GM19328 (cell line): Measurements from ENCODE around the gene CXCL14.

ENCODE experiments used
- ATAC-seq: cut with Tn5 transposase; IDR thresholded peaks from one replicate; pipeline ENCODE4 v1.9.1; 2021; ENCODE audit warnings: mild to moderate bottlenecking, moderate library complexity; ENCODE audit not compliant: unreplicated experiment

The CXCL14 gene

DNA sequence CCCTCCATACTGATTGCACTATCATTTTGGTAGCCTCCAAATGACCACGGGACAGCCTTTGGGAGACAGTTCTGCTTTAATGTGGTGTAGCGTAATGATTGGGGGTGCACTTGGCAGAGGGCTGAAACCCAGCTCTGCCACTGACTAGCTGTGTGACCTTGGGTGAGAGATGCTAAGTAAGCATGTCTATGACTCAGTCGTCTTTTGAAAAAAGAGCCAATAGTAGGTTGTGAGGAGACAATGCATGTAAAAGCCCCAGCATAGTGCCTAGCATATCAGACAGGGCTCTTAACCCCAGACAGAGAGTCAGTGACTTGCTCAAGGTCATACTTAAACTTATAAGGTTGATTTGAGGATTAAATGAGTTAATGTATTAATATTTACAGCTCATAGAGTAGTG is 18.0 kb upstream of the CXCL14 start:
- no peak for ATAC-seq

- ATAC-seq, result no peak
Measured at GRCh38 chr5:135596157-135596763, 17.5 kb upstream of the CXCL14 start.

DNA sequence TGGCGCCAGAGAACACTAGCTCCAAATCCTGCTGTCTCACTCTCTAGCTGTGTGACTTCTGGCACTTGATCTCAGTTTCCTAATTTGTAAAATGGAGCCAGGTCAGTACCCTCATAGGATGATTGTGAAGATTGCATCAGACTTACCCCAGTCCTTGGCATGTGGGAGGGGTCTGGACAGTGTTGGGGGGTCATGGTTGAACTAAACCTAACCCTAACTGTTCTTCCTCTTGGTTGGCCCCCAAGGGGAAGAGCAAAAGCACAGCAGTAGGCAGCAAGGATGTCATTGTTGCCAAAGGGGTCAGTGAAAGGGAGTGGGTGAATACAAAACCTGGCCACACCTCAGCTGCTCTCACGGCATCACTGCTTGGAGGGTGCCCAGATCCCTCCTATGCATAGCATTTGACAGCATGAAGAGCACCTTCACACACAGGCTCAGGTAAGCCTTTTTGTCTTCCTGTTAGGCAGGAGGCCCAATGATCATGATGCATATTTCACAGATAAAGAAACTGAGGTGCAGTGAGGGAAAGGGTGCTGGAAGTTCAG is 15.7 kb upstream of the CXCL14 start:
- ATAC-seq, result no peak

DNA sequence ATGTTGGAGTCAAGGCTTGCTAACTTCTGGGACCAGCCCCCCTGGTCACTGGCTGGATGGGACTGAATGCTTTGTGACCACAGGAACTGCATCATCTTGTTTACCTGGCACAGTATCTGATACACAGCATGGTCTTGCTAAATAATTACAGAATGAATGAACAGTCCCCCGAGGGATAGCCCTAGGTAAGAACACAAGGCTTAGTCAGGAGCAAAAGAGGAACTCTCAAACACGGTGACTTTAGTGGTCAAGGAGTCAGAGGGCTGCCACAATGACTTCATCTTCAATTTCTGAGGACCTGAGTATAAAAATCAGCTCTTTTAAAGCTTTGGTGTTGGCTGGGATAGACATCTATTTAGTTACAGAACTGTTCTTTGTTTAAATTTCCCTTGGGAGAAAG is 15.1 kb upstream of the CXCL14 start:
- ATAC-seq, result no peak

GRCh38 chr5:135593141-135593540 is 14.3 kb upstream of the CXCL14 start:
- ATAC-seq, result no peak

DNA sequence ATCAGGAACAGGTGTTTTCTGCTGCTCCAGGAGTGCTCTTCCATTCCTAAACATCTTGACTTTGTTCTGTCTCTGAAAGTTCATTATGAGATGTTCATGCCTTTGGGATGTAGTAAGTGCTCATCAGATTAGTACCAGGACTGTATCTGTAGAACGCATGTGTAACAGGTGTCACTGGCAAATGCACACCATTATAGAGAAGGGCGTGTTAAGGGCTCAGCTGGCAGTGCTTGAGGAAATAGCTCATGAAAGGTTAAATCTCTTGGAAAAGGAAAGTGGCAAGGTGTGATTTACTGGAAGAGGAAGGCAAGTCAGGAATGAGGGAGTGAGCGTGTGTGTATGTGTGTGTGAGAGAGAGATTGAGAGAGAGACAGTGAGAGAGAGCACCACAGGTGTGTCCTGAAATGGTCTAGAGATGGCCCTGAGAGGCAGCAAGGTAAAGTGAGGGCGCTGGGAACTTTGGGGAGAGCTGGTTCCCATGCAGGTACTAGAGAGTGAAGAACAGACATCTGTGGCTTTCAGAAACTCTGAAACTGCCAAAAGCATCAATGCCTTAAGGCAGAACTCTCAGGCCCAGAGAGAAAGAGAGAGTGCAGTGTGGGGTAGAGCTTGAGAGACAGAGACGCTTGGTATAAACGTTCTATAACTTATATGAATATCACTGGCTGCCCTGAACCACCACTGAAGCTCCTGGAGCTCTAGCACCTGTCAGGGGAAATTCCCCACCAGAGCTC is 13.7 kb upstream of the CXCL14 start:
- no peak for ATAC-seq

DNA sequence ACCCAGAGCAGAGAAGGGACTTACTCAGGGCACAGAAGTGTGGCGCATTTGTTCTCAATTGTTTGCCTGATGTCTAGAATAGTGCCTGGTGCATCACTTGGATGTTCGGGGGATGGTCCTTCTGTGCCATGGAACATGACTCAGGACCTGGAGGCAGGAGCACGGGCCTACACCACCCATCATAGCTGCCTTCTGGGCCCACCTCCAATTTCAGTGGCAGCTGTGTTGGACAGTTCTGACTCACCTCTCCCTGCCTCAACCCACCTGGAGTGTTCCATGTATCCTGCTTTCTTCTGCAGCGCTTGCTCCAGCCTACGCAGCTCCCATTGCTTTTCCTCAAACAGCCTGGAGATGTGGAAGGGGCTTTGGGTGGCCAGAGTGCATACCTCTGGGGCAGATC is 12.5 kb upstream of the CXCL14 start:
- ATAC-seq, result no peak

- ATAC-seq, result no peak
Measured at GRCh38 chr5:135589152-135589551, 10.4 kb upstream of the CXCL14 start.

DNA sequence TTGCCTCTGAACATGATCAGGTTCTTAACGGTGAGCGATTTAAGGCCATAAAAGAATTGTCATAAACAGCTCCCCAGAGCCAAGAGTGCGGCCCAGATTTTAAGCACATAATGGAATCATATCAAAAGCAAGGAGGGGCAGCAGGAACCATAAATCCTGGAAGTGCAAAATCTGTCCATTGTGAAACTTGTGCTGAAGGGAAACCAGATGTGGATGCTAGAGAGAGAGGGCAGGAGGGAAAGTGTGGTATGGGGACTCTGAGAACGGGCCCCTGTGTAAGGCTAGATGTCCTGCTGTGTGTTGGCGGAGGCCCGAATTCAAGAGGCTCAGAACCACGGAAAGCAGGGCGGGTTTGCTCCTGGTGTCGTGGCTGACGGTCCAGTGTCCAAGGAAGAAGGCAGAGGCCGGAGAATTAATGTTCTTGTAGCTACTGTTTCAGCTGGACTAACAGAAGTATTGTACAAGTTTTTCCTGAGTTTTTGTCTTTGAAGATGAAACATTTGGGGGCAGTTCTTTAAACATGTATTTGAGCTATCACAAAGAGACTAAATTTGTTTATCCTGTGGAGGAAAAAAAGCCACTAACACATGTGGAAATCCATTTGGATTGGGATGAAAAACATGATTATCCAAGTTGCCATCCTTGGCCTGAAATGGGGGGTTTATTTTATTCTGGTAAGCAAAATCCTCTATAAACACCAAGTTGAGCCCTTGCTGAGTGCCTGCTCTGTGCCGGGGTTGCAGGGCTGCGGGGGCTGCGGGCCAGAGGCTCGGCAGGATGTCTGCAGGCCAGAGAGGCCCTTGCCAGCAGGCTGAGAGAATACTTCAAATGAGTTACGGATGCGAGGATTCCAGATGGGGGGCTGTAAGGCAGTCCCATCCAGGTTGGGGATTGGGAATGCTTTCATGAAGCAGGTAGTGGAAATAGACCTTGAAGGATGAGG is 9.2 kb upstream of the CXCL14 start:
- ATAC-seq, result no peak

DNA sequence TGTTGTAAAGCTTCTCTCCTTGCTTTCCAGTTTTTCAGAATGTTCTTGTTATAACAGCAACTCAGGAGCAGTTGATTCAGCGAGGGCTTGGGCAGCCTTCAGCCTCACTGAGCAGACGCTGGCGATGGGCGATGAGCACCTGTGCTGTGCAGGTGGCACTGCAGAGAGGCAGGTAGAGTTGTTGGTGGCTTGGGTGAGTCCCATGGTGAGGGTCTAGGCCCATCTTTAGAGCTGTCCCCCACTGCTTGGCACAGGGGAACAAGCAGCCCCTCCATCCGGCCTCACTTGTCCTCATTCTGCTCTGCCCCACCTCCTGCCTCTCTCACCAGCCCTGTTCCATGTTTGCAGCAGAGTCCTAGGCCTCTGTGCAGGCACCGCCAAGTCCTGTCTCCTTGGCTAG is 6.1 kb upstream of the CXCL14 start:
- ATAC-seq, result no peak

DNA sequence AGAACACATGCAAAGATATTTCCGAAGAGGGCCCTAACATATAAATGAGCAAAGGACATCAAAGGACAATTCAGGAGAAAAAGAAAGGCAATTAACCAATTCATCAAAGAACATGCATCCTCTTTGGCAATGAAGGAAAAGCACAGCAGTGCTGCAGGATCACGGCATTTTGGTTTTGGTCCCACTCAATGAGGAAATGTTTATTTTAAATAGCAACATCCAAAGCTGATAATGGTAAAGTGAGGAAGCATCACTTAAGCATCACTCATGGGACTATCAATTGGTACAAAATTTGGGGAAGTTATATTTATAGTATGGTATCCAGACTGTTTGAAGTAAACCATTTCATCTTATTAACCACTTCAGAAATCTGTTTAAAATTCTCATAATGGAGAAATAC is 5.5 kb upstream of the CXCL14 start:
- no peak for ATAC-seq

DNA sequence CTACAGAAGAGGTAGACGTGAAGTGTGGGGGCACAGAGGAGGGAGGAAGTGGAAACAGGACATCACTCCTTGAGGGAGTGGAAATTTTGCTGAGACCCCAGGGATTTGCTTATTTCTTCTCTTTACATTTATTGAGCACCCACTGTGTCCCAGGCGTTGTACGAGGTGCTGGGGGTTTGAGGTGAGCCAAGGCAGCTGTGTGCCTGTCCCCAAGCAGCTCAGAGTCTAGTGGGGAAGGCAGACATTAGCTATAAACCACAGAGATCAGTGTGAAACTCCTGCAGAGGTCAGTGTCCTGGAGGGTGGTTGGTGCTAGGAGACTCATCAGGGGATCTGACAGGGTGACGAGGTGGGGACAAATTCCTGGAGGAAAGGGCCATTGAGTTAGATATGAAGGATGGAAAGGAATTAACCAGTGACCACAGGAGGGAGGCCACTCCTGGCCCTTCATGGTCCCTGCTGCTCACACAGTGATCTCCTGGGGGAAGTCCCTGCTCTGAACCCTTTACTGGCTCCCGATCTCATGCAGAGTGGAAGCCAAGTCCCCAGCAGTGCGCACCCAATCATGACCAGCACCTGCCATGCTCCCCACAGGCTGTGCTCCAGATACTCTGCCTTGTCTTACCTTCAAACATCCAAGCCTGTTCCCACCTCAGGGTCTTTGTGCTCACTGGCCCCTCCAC is 3.4 kb upstream of the CXCL14 start:
- ATAC-seq, result no peak

- ATAC-seq, result no peak
Measured at GRCh38 chr5:135578305-135578684, 496 bp downstream of the CXCL14 start.

- no peak for ATAC-seq
Measured at GRCh38 chr5:135577421-135577820, 1.4 kb downstream of the CXCL14 start.

DNA sequence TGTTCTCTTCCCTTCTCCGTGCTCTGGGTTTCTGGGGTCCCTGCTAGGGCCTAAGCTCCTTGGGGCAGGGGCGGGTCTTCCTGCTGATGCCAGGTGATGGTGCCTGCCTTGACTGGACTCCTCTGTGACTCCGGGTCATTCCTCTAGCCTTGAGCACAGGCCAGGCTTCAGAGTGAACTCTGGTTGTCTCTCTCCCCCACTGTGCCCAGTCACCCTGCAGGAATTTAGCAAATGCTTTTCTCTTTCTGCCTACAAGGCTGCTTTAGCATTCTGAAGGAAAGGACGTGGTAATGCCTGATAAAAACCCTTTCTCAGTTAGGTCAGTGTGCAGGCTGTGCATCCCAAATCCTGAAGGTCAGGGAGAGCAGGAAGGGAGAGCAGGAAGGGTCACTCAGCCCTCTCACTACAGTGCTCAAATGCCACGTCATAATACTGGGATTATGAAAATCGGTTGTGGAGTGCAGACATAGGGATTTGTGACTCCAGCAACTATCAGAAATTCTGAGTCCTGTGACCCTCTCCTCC is 2.7 kb downstream of the CXCL14 start:
- ATAC-seq, result no peak

DNA sequence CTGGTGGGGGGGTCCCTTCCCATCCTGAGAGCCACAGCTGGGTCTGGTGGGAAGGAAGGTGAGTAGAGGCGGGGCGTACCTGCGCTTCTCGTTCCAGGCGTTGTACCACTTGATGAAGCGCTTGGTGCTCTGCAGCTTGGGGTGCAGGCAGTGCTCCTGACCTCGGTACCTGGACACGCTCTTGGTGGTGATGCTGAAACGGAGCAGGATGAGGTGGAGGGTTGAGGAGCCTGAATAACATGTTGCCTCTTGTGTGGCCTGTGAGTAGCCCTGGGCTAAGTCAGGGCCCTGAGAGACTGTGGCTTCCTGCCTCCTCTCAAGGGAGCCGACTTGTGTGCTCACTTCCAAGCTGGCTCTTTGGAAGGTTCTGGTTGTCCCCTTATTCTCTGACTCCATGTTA is 4.3 kb downstream of the CXCL14 start:
- ATAC-seq, result no peak

GRCh38 chr5:135571902-135572301 is 6.9 kb downstream of the CXCL14 start:
- no peak for ATAC-seq

DNA sequence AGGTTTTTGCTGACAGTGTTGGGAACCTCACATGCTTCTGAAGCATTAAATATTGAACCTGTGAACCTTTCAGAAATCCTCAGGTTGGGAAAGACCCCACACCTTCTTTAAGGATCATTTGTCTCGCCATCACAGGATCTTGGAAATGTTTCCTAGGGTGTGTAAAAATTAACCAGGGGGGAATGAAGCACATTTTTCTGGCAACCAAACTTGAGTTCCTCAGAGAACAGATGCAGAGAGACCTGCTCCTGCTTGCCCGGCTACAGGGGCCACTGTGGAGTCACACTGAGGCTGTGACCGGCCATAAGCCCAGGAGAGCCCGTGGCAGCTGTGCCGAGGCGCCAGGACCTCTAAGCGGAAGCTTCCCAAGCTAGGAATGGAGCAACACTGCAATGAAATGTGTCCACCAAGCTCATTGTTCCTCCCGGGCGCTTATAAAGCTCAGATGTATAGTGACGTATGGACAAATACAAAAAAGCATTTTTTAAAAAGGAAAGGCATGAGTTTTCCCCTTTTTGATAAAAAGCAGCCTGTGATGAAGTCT is 7.7 kb downstream of the CXCL14 start:
- no peak for ATAC-seq

DNA sequence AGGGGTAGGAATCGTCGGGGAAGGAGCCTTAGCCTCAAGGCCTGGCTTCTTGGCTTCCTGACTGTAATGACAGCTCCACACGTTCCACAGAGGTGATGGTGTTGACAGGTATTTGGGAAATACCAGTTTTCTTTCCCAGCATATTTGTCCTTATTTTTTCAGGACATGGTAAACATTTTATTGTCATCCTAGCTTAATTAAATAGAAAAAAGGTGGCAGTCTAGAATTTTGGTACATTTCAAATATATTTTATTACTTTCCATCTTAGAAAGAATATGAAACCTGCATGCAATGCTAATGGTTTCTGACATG is 8.4 kb downstream of the CXCL14 start:
- no peak for ATAC-seq

- no peak for ATAC-seq
Measured at GRCh38 chr5:135569755-135570452, 8.9 kb downstream of the CXCL14 start.
